ENCODE results near the gene BNIP1.
"Not testable (repeated sequence)": the region's sequence is repeated elsewhere in the genome, so short reads cannot be mapped to it uniquely, and the experiment has no call there.

Gene BNIP1

DNA sequence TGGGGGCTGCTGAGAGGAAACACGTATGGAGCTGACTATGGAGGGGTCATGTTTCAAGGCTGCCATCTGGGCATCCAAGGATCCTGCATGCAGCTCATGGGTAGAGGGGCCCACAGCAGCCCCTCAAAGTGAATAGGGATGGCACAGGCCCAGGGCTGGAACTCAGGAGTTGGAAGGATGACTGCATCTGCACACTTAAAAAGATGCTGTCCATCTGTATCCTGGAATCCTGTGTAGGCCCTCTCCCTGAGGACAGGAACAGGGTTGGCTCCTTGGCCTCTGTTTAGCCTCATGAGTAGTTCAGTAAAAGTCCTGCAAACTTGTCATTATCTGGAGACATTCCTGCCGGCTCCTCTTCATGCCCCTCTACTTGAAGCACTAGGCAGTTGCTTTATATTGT lies 4.0 kb downstream of the BNIP1 start:
- Histone ChIP-seq H3K27ac (no peak overlapping the region), H4K20me1 (ENCODE audit: insufficient read depth) (no peaks in the 10 kb centered on the region), H3K36me3 (ENCODE audit: insufficient read depth) (no peaks in the 10 kb centered on the region), H3K79me2 (ENCODE audit: insufficient read depth, low read depth) (no peaks in the 10 kb centered on the region), H3K9ac (no peak overlapping the region), H3K4me3 (IDR thresholded peaks at IDR 0.05; ENCODE audit: insufficient read depth, low read depth, low read length) (no peak overlapping the region), H3K4me2 (no peak overlapping the region), H2AFZ (ENCODE audit: low read depth) (no peak overlapping the region), H3K27me3 (ENCODE audit: insufficient read depth, low read depth) (no peaks in the 10 kb centered on the region), H3K4me1 (ENCODE audit: low read depth, poor library complexity, severe bottlenecking) (peaks cover 8% of the 10 kb centered on the region)
- TF ChIP-seq, protein P1, sequence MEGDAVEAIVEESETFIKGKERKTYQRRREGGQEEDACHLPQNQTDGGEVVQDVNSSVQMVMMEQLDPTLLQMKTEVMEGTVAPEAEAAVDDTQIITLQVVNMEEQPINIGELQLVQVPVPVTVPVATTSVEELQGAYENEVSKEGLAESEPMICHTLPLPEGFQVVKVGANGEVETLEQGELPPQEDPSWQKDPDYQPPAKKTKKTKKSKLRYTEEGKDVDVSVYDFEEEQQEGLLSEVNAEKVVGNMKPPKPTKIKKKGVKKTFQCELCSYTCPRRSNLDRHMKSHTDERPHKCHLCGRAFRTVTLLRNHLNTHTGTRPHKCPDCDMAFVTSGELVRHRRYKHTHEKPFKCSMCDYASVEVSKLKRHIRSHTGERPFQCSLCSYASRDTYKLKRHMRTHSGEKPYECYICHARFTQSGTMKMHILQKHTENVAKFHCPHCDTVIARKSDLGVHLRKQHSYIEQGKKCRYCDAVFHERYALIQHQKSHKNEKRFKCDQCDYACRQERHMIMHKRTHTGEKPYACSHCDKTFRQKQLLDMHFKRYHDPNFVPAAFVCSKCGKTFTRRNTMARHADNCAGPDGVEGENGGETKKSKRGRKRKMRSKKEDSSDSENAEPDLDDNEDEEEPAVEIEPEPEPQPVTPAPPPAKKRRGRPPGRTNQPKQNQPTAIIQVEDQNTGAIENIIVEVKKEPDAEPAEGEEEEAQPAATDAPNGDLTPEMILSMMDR (conservative IDR thresholded peaks at IDR 0.05; ENCODE audit: low read depth, low read length) = no peak

DNA sequence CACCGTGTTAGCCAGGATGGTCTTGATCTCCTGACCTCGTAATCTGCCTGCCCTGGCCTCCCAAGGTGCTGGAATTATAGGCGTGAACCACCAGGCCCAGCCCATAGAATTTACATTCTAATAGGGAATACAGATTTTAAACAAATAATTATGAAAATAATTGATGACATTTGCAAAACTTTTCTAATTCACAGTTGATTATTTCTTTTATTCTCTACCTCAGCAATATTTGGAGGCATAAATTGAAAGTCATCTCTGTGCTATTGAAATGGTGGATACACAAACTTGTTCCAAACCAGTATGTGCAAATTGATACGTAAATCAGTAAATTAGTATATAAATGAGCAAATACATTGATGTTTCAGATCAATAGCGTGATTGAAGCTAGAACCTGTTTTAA lies 8.2 kb downstream of the BNIP1 start:
- no peak overlapping the region for H3K9ac ChIP-seq
- H3K4me2 ChIP-seq = no peak overlapping the region
- no peaks in the 10 kb centered on the region for H3K27me3 ChIP-seq (ENCODE audit: insufficient read depth, low read depth)
- H3K4me3 ChIP-seq (IDR thresholded peaks at IDR 0.05; ENCODE audit: insufficient read depth, low read depth, low read length) = no peak overlapping the region
- H3K4me1 ChIP-seq (ENCODE audit: low read depth, poor library complexity, severe bottlenecking) = no peaks in the 10 kb centered on the region
- H3K79me2 ChIP-seq (ENCODE audit: insufficient read depth, low read depth) = no peaks in the 10 kb centered on the region
- H3K36me3 ChIP-seq (ENCODE audit: insufficient read depth) = no peaks in the 10 kb centered on the region
- no peak overlapping the region for H2AFZ ChIP-seq (ENCODE audit: low read depth)
- TF ChIP-seq, protein P1 (conservative IDR thresholded peaks at IDR 0.05; ENCODE audit: low read depth, low read length) = no peak
- H3K27ac ChIP-seq = no peak overlapping the region
- H4K20me1 ChIP-seq (ENCODE audit: insufficient read depth) = no peaks in the 10 kb centered on the region

DNA sequence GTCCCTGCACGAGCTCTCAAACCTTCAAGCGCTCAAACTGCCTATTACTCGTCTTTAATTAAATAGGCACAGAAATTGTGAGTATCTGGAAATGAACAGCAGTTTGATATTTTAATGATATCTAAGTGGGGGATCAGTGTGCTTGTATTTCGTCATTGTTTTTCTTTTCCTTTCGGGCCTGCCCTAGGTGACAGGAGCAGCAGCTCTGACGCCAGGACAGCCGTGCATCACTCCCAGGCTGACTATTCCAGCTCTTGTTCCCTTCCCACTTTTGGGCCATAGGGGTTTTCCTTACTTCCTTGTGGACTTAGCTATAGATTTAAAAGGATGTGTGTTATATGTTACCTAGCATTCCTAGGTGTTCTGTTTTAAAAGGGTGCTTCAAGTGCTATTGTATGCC lies 9.5 kb downstream of the BNIP1 start:
- Histone ChIP-seq H3K9ac (no peak overlapping the region), H2AFZ (ENCODE audit: low read depth) (no peak overlapping the region), H3K4me1 (ENCODE audit: low read depth, poor library complexity, severe bottlenecking) (no peaks in the 10 kb centered on the region), H3K27me3 (ENCODE audit: insufficient read depth, low read depth) (no peaks in the 10 kb centered on the region), H3K4me3 (IDR thresholded peaks at IDR 0.05; ENCODE audit: insufficient read depth, low read depth, low read length) (no peak overlapping the region), H3K4me2 (no peak overlapping the region), H3K27ac (no peak overlapping the region), H3K36me3 (ENCODE audit: insufficient read depth) (no peaks in the 10 kb centered on the region), H4K20me1 (ENCODE audit: insufficient read depth) (no peaks in the 10 kb centered on the region), H3K79me2 (ENCODE audit: insufficient read depth, low read depth) (no peaks in the 10 kb centered on the region)
- TF ChIP-seq, protein P1 (conservative IDR thresholded peaks at IDR 0.05; ENCODE audit: low read depth, low read length) = no peak

DNA sequence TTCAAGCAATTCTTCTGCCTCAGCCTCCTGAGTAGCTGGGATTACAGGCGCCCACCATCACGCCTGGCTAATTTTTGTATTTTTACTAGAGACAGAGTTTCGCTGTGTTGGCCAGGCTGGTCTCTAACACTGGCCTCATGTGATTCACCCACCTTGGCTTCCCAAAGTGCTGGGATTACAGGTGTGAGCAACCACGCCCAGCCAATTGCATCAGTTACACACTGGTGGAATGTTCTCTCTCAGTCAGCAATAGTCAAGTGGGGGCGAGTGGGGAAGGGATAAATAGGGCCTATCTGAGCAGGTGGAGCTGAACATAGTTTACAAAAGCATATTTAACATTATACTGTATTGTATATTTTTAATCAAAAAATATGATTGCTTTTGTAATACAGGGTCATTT lies 10.3 kb downstream of the BNIP1 start:
- H3K36me3 ChIP-seq (ENCODE audit: insufficient read depth); H4K20me1 ChIP-seq (ENCODE audit: insufficient read depth); H3K4me2 ChIP-seq; H3K27me3 ChIP-seq (ENCODE audit: insufficient read depth, low read depth); H3K27ac ChIP-seq; H3K79me2 ChIP-seq (ENCODE audit: insufficient read depth, low read depth); H3K9ac ChIP-seq; H2AFZ ChIP-seq (ENCODE audit: low read depth); H3K4me1 ChIP-seq (ENCODE audit: low read depth, poor library complexity, severe bottlenecking); H3K4me3 ChIP-seq (IDR thresholded peaks at IDR 0.05; ENCODE audit: insufficient read depth, low read depth, low read length): not testable (repeated sequence)

DNA sequence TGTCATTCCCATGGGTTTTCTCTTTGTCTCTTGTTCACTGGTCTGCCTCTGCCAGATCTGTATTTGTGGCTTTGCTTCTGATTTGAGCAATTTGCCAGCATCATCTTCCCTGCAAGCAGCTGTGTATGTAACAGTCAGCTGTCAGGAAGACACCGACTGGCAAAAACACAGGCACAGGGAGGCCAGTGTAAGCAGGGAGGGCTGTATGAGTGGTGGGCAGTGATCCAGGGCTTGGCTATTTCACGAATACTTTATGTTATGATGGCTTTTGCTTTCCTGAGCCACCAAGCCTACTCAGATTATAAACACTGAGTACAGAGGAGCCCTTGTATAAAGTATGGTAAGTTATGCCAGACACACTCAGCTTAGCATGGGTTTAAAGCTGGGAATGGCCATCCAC lies 11.6 kb downstream of the BNIP1 start:
- H3K4me2 ChIP-seq = no peak overlapping the region
- H3K36me3 ChIP-seq (ENCODE audit: insufficient read depth) = no peaks in the 10 kb centered on the region
- no peaks in the 10 kb centered on the region for H3K79me2 ChIP-seq (ENCODE audit: insufficient read depth, low read depth)
- H3K9ac ChIP-seq = no peak overlapping the region
- H3K4me1 ChIP-seq (ENCODE audit: low read depth, poor library complexity, severe bottlenecking) = no peaks in the 10 kb centered on the region
- H4K20me1 ChIP-seq (ENCODE audit: insufficient read depth) = no peaks in the 10 kb centered on the region
- no peak overlapping the region for H3K4me3 ChIP-seq (IDR thresholded peaks at IDR 0.05; ENCODE audit: insufficient read depth, low read depth, low read length)
- no peak overlapping the region for H2AFZ ChIP-seq (ENCODE audit: low read depth)
- no peak overlapping the region for H3K27ac ChIP-seq
- TF ChIP-seq, protein P1 (conservative IDR thresholded peaks at IDR 0.05; ENCODE audit: low read depth, low read length) = no peak
- no peaks in the 10 kb centered on the region for H3K27me3 ChIP-seq (ENCODE audit: insufficient read depth, low read depth)
